ENCODE results near the gene HRH2. TPM values are rescaled to one million over a fixed set of nuclear protein-coding genes. Genes with fewer than 3 reads are reported as not detected.

The HRH2 gene
- total RNA-seq, 3 donors from 2014 or later (not counting 1 experiment from before 2014, with no cell fraction given): 1.4 to 13.9 (median 3.1) TPM

DNA sequence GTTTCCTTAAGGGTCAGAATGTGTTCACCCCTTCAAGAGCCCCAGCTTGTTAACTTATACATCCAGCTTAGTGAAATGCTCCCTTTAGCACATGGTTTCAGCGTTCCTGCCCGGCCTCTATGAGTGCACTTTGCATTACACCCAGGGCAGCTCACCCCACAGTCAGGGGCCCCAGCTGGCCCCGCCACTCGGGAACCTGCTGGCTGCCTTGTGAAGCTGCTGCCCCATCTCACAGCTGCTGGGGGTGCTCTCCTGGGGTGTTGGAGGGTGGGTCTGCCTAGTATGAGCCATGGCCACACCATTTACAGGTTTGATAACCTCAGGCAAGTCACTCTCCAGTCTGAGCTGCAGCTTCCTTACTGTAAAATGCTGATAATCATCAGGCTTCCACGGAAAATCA lies 32.2 kb downstream of the HRH2 start:
- H3K27me3 Mint-ChIP-seq (ENCODE audit: low read depth in 2 of 2): peaks cover 12 to 13% of the 10 kb centered on the region in 2 donors
- H3K9me3 Mint-ChIP-seq: no peaks in the 10 kb centered on the region
- intact Hi-C loops (cut with micrococcal nuclease): no loop called here
- Histone ChIP-seq H3K9me3 (ENCODE audit: control insufficient read depth, insufficient read depth, low read length) (no peaks in the 10 kb centered on the region), H3K27me3 (ENCODE audit: control insufficient read depth, insufficient read depth, low read length) (no peaks in the 10 kb centered on the region), H3K4me3 (ENCODE audit: low read length) (no peak overlapping the region), H3K4me1 (ENCODE audit: control insufficient read depth, insufficient read depth, low read length) (peaks cover 24% of the 10 kb centered on the region), H3K27ac (ENCODE audit: low read length) (peak overlapping the region; percentile 8), H3K36me3 (ENCODE audit: control insufficient read depth, insufficient read depth, low read length) (no peaks in the 10 kb centered on the region)
- ATAC-seq (no peak), DNase-seq (no peak)
- no peaks in the 10 kb centered on the region for H3K36me3 Mint-ChIP-seq
- H3K27ac Mint-ChIP-seq: no peak overlapping the region
- 91% methylated on average over 5 of the region's 5 CpGs for WGBS (ENCODE audit: insufficient coverage)
- no peak for TF ChIP-seq CTCF (IDR thresholded peaks at IDR 0.05)
- peaks cover 0 to 3% of the 10 kb centered on the region in 2 donors for H3K4me1 Mint-ChIP-seq
- no peak overlapping the region for H3K4me3 Mint-ChIP-seq

DNA sequence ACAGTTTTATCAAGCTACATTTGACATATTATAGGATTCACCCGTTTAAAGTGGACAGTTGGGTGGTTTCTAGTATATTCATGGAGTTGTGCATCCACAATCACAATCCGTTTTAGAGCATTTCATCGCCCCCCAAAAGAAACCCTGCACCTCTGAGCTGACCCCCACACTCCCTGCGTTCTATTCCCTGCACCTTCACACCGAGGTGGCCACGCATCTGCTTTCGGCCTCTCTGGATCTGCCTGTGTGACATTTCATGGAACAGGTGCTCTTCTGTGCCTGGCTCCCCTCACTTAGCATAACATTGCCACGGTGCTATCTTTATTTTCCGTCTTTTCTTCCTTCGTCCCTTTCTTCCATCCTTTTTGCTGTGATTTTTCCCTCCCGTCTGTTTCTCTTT lies 32.7 kb downstream of the HRH2 start:
- ATAC-seq (no peak), DNase-seq (no peak)
- no peaks in the 10 kb centered on the region for H3K27me3 ChIP-seq (ENCODE audit: control insufficient read depth, insufficient read depth, low read length)
- H3K27ac ChIP-seq (ENCODE audit: low read length): no peak overlapping the region
- H3K9me3 ChIP-seq (ENCODE audit: control insufficient read depth, insufficient read depth, low read length): no peaks in the 10 kb centered on the region
- Mint-ChIP-seq H3K27ac (no peak overlapping the region), H3K4me3 (no peak overlapping the region), H3K4me1 (peaks cover 0 to 6% of the 10 kb centered on the region in 2 donors), H3K9me3 (no peaks in the 10 kb centered on the region), H3K27me3 (ENCODE audit: low read depth in 2 of 2) (peaks cover 12 to 13% of the 10 kb centered on the region in 2 donors), H3K36me3 (no peaks in the 10 kb centered on the region)
- WGBS (ENCODE audit: insufficient coverage): 85% methylated on average over 10 of the region's 11 CpGs
- intact Hi-C loops (cut with micrococcal nuclease): no loop called here
- H3K36me3 ChIP-seq (ENCODE audit: control insufficient read depth, insufficient read depth, low read length): no peaks in the 10 kb centered on the region
- no peak for TF ChIP-seq CTCF (IDR thresholded peaks at IDR 0.05)
- no peak overlapping the region for H3K4me3 ChIP-seq (ENCODE audit: low read length)
- H3K4me1 ChIP-seq (ENCODE audit: control insufficient read depth, insufficient read depth, low read length): peaks cover 25% of the 10 kb centered on the region

GRCh38 chr5:175691761-175692160 lies 33.9 kb downstream of the HRH2 start:
- Histone ChIP-seq H3K27ac (ENCODE audit: low read length) (no peak overlapping the region), H3K4me3 (ENCODE audit: low read length) (no peak overlapping the region), H3K36me3 (ENCODE audit: control insufficient read depth, insufficient read depth, low read length) (no peaks in the 10 kb centered on the region), H3K9me3 (ENCODE audit: control insufficient read depth, insufficient read depth, low read length) (no peaks in the 10 kb centered on the region), H3K27me3 (ENCODE audit: control insufficient read depth, insufficient read depth, low read length) (no peaks in the 10 kb centered on the region), H3K4me1 (ENCODE audit: control insufficient read depth, insufficient read depth, low read length) (peaks cover 37% of the 10 kb centered on the region)
- TF ChIP-seq CTCF (IDR thresholded peaks at IDR 0.05): no peak
- no peak overlapping the region for H3K27ac Mint-ChIP-seq
- H3K27me3 Mint-ChIP-seq (ENCODE audit: low read depth in 2 of 2): peaks cover 12 to 13% of the 10 kb centered on the region in 2 donors
- H3K4me3 Mint-ChIP-seq: no peak overlapping the region
- WGBS (ENCODE audit: insufficient coverage): 88% methylated on average over 5 of the region's 5 CpGs
- ATAC-seq (no peak), DNase-seq (no peak)
- peaks cover 0 to 16% of the 10 kb centered on the region in 2 donors for H3K4me1 Mint-ChIP-seq
- H3K9me3 Mint-ChIP-seq: no peaks in the 10 kb centered on the region
- intact Hi-C loops (cut with micrococcal nuclease): no loop called here
- no peaks in the 10 kb centered on the region for H3K36me3 Mint-ChIP-seq
